ENCODE results near the gene GNA12.

GNA12 gene

DNA sequence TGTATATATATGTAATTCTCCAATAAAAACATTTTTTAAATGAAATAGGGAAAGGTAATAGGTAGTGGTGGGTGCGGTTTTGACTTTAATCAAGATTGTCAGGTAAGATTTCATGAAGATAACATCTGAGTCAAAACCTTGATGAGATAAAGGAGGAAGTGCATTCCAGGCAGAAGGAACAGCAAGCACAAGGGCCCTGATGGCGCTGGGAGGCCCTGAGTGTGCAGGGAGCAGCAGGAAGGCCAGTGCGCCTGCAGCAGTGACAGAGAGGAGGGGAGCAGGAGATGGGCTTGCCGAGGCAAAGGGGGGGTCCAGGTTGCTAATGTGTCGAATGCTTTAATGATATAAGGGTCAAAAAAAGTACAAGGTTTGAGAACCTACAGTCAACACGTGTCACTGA is 69.8 kb downstream of the GNA12 start:
- no peak for TF ChIP-seq CREB1 (IDR thresholded peaks at IDR 0.05; ENCODE audit: low read depth)
- TF ChIP-seq, protein P1, sequence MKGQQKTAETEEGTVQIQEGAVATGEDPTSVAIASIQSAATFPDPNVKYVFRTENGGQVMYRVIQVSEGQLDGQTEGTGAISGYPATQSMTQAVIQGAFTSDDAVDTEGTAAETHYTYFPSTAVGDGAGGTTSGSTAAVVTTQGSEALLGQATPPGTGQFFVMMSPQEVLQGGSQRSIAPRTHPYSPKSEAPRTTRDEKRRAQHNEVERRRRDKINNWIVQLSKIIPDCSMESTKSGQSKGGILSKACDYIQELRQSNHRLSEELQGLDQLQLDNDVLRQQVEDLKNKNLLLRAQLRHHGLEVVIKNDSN (IDR thresholded peaks at IDR 0.05), result no peak
- no peak for TF ChIP-seq CEBPB (IDR thresholded peaks at IDR 0.05)
- TF ChIP-seq TCF12 (IDR thresholded peaks at IDR 0.05; ENCODE audit: low read depth), result no peak
- TF ChIP-seq TAF1 (IDR thresholded peaks at IDR 0.05; ENCODE audit: low read depth), result no peak
- no peak for TF ChIP-seq TEAD4 (IDR thresholded peaks at IDR 0.05)
- no peak for TF ChIP-seq ZBTB7A (IDR thresholded peaks at IDR 0.05; ENCODE audit: low read depth)
- no peak for TF ChIP-seq NFIC (IDR thresholded peaks at IDR 0.05)
- TF ChIP-seq RAD21 (IDR thresholded peaks at IDR 0.05; ENCODE audit: low read depth), result no peak

DNA sequence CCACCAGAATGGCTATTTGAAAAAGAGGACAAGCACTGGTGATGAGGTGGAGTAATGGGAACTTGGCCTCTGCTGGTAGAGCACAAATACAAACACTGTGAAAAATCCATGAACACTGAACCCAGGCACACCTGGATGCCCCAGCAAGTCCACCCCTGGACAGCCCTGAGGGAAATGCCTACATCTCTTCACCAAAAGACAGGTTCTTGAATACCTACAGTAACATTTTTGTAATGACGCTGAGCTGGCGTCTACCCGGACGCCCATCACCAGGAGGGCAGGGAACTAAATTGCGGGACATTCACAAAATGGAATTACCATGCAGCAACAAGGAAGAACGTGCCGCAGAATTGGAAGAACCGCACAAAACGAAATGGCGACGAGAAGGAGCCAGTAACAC is 70.5 kb downstream of the GNA12 start:
- TF ChIP-seq, protein P2, sequence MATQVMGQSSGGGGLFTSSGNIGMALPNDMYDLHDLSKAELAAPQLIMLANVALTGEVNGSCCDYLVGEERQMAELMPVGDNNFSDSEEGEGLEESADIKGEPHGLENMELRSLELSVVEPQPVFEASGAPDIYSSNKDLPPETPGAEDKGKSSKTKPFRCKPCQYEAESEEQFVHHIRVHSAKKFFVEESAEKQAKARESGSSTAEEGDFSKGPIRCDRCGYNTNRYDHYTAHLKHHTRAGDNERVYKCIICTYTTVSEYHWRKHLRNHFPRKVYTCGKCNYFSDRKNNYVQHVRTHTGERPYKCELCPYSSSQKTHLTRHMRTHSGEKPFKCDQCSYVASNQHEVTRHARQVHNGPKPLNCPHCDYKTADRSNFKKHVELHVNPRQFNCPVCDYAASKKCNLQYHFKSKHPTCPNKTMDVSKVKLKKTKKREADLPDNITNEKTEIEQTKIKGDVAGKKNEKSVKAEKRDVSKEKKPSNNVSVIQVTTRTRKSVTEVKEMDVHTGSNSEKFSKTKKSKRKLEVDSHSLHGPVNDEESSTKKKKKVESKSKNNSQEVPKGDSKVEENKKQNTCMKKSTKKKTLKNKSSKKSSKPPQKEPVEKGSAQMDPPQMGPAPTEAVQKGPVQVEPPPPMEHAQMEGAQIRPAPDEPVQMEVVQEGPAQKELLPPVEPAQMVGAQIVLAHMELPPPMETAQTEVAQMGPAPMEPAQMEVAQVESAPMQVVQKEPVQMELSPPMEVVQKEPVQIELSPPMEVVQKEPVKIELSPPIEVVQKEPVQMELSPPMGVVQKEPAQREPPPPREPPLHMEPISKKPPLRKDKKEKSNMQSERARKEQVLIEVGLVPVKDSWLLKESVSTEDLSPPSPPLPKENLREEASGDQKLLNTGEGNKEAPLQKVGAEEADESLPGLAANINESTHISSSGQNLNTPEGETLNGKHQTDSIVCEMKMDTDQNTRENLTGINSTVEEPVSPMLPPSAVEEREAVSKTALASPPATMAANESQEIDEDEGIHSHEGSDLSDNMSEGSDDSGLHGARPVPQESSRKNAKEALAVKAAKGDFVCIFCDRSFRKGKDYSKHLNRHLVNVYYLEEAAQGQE (IDR thresholded peaks at IDR 0.05; ENCODE audit: low read depth), result no peak
- no peak for TF ChIP-seq EGR1 (IDR thresholded peaks at IDR 0.05)
- no peak for TF ChIP-seq YY1 (IDR thresholded peaks at IDR 0.05; ENCODE audit: low read depth)
- TF ChIP-seq, protein P1 (IDR thresholded peaks at IDR 0.05), result no peak
- no peak for TF ChIP-seq CEBPB (IDR thresholded peaks at IDR 0.05)
- no peak for TF ChIP-seq TCF12 (IDR thresholded peaks at IDR 0.05; ENCODE audit: low read depth)
- TF ChIP-seq ZBTB7A (IDR thresholded peaks at IDR 0.05; ENCODE audit: low read depth), result no peak
- no peak for TF ChIP-seq FOXM1 (IDR thresholded peaks at IDR 0.05; ENCODE audit: borderline replicate concordance, low read depth)
- no peak for TF ChIP-seq TEAD4 (IDR thresholded peaks at IDR 0.05)

DNA sequence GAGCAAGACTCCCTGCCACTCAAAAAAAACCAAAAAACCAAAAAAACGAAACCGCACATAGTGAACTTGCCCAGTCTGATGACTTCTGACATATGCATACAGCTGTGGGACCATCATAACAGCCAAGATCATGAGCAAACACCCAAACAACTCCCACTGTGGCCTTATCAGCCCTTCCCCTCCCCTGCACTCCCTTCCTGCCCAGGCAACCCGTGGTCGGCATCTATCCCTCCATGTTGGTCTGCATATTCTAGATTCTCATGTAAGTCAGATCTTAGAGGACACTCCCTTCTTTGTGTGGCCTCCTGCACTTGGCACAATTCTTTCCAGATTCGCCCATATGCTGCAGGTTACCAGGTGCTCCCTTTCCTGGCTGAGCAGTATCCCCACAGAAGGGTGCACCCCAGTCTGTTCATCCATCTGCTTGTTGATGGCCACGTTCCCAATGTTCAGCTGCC is 72.8 kb downstream of the GNA12 start:
- no peak for TF ChIP-seq TCF12 (IDR thresholded peaks at IDR 0.05; ENCODE audit: low read depth)
- no peak for TF ChIP-seq NFIC (IDR thresholded peaks at IDR 0.05)
- TF ChIP-seq TAF1 (IDR thresholded peaks at IDR 0.05; ENCODE audit: low read depth), result no peak
- no peak for TF ChIP-seq TEAD4 (IDR thresholded peaks at IDR 0.05)
- TF ChIP-seq, protein P2 (IDR thresholded peaks at IDR 0.05; ENCODE audit: low read depth), result no peak
- TF ChIP-seq, protein P1 (IDR thresholded peaks at IDR 0.05), result no peak
- TF ChIP-seq CREB1 (IDR thresholded peaks at IDR 0.05; ENCODE audit: low read depth), result no peak
- no peak for TF ChIP-seq YY1 (IDR thresholded peaks at IDR 0.05; ENCODE audit: low read depth)
- no peak for TF ChIP-seq EP300 (IDR thresholded peaks at IDR 0.05; ENCODE audit: borderline replicate concordance)
- TF ChIP-seq ZBTB7A (IDR thresholded peaks at IDR 0.05; ENCODE audit: low read depth), result no peak
- no peak for TF ChIP-seq FOXM1 (IDR thresholded peaks at IDR 0.05; ENCODE audit: borderline replicate concordance, low read depth)
- no peak for TF ChIP-seq CEBPB (IDR thresholded peaks at IDR 0.05)
- TF ChIP-seq, protein P3, sequence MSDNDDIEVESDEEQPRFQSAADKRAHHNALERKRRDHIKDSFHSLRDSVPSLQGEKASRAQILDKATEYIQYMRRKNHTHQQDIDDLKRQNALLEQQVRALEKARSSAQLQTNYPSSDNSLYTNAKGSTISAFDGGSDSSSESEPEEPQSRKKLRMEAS (IDR thresholded peaks at IDR 0.05), result no peak
- no peak for TF ChIP-seq EGR1 (IDR thresholded peaks at IDR 0.05)

DNA sequence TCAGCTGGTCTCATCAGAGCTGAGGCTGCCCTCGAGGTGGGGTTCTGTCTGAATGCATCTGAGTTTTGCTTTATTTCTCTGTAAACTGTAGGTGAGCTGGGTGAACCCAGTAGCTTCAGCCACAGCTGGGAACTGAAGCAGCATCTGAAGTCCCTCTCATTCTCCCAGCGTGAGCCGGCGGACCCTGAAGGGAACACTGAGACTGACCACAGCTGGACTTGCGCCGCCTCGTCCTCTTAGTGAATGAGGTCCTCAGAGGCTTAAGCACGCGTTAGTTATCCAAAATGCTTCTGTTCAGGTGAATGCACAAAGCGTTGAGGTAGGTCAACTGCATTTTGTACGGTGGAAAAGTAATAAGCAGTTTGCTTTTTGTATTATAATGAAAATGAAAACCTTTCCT is 79.5 kb downstream of the GNA12 start:
- TF ChIP-seq EGR1 (IDR thresholded peaks at IDR 0.05) (no peak), CEBPB (IDR thresholded peaks at IDR 0.05) (no peak), TEAD4 (IDR thresholded peaks at IDR 0.05) (no peak), RAD21 (IDR thresholded peaks at IDR 0.05; ENCODE audit: low read depth) (no peak), EP300 (IDR thresholded peaks at IDR 0.05; ENCODE audit: borderline replicate concordance) (no peak), NFIC (IDR thresholded peaks at IDR 0.05) (no peak), YY1 (IDR thresholded peaks at IDR 0.05; ENCODE audit: low read depth) (no peak), TAF1 (IDR thresholded peaks at IDR 0.05; ENCODE audit: low read depth) (no peak), FOXM1 (IDR thresholded peaks at IDR 0.05; ENCODE audit: borderline replicate concordance, low read depth) (no peak), ZBTB7A (IDR thresholded peaks at IDR 0.05; ENCODE audit: low read depth) (no peak), CREB1 (IDR thresholded peaks at IDR 0.05; ENCODE audit: low read depth) (no peak), TCF12 (IDR thresholded peaks at IDR 0.05; ENCODE audit: low read depth) (no peak)
- TF ChIP-seq, protein P3 (IDR thresholded peaks at IDR 0.05), result no peak
- TF ChIP-seq, protein P2 (IDR thresholded peaks at IDR 0.05; ENCODE audit: low read depth), result no peak
- TF ChIP-seq, protein P1 (IDR thresholded peaks at IDR 0.05), result no peak

All from Ishikawa (cell line).